ENCODE measurements around the gene FRMD4A. TPM values are rescaled to one million over a fixed set of nuclear protein-coding genes. Genes with fewer than 3 reads are reported as not detected.

Gene FRMD4A
- polyA plus RNA-seq, 1 of the 3 experiments (the other 2 are of a cell fraction), result 37.7 TPM

GRCh38 chr10:14173391-14173705, 157.4 kb downstream of the FRMD4A start (continued):
- TF ChIP-seq USF2 (IDR thresholded peaks at IDR 0.05; ENCODE audit: borderline replicate concordance, low read depth, low read length) (no peak), RFX5 (IDR thresholded peaks at IDR 0.05; ENCODE audit: low read length) (no peak), POLR2AphosphoS5 (IDR thresholded peaks at IDR 0.05; ENCODE audit: low read depth, low read length) (no peak), JUND (IDR thresholded peaks at IDR 0.05) (no peak), TCF12 (IDR thresholded peaks at IDR 0.05) (no peak), IRF3 (IDR thresholded peaks at IDR 0.05; ENCODE audit: low read depth, low read length) (no peak), MXI1 (IDR thresholded peaks at IDR 0.05; ENCODE audit: low read depth, low read length) (no peak), RXRA (IDR thresholded peaks at IDR 0.05; ENCODE audit: borderline replicate concordance, low read depth) (no peak)

- H2AFZ ChIP-seq (ENCODE audit: low read depth), result no peak overlapping the region
- no peak overlapping the region for H3K9ac ChIP-seq
- H3K36me3 ChIP-seq (replicated peaks in 1 of 2; ENCODE audit: control insufficient read depth in 1 of 2, insufficient read depth in 2 of 2, low read length in 1 of 2), result no peaks in the 10 kb centered on the region
- no peaks in the 10 kb centered on the region for H4K20me1 ChIP-seq (ENCODE audit: insufficient read depth)
- H3K9me2 ChIP-seq, result no peaks in the 10 kb centered on the region
- H3K4me3 ChIP-seq (ENCODE audit: low read depth in 2 of 2, low read length in 1 of 2), result no peak overlapping the region
- H3K27ac ChIP-seq (ENCODE audit: low read depth in 2 of 2, low read length in 1 of 2), result no peak overlapping the region
- H3K79me2 ChIP-seq (ENCODE audit: insufficient read depth), result no peaks in the 10 kb centered on the region
- H3K4me2 ChIP-seq, result no peak overlapping the region
- ChIA-PET CTCF (interaction anchor here (1.1 to 2.9 kb wide), 4 partner anchors 13 to 25 kb away, joined by 3 to 8 read pairs (median 4); no protein-coding TSS in a partner anchor), POLR2A (no interaction called here)
- peaks cover 8% of the 10 kb centered on the region; the same call in 1 of the 2 replicates for H3K27me3 ChIP-seq (ENCODE audit: insufficient read depth)
- 80% methylated on average over 13 of the region's 13 CpGs for WGBS (ENCODE audit: low lambda C conversion rate)
- no peak for DNase-seq
- TF ChIP-seq TEAD4 (IDR thresholded peaks at IDR 0.05; ENCODE audit: borderline replicate concordance, insufficient read depth) (no peak), NRF1 (IDR thresholded peaks at IDR 0.05; ENCODE audit: low read depth, low read length) (no peak), POLR2AphosphoS5 (IDR thresholded peaks at IDR 0.05; ENCODE audit: low read depth, low read length) (no peak)
- no peaks in the 10 kb centered on the region for H3K9me3 ChIP-seq
- no peaks in the 10 kb centered on the region for H3F3A ChIP-seq (replicated peaks; ENCODE audit: insufficient read depth)
- H3K4me1 ChIP-seq (ENCODE audit: control insufficient read depth in 1 of 2, insufficient read depth in 2 of 2, low read depth in 1 of 2, low read length in 1 of 2), result no peaks in the 10 kb centered on the region; a peak in 2 of 4 replicates
Measured at GRCh38 chr10:14172336-14172950, 158.3 kb downstream of the FRMD4A start.

- H3K27ac ChIP-seq (ENCODE audit: low read depth in 2 of 2, low read length in 1 of 2), result no peak overlapping the region
- H3K9me2 ChIP-seq, result no peaks in the 10 kb centered on the region
- H4K20me1 ChIP-seq (ENCODE audit: insufficient read depth), result no peaks in the 10 kb centered on the region
- no peak overlapping the region for H3K4me3 ChIP-seq (ENCODE audit: low read depth in 2 of 2, low read length in 1 of 2)
- WGBS (ENCODE audit: low lambda C conversion rate), result 75% methylated on average over 1 of the region's 1 CpG
- no peaks in the 10 kb centered on the region for H3K9me3 ChIP-seq
- TF ChIP-seq FOSL2 (IDR thresholded peaks at IDR 0.05; ENCODE audit: borderline replicate concordance, low read depth), result no peak
- no peak for TF ChIP-seq GABPA (IDR thresholded peaks at IDR 0.05; ENCODE audit: low read depth)
- no peak for TF ChIP-seq FOXJ3 (CRISPR knock-in tag; IDR thresholded peaks at IDR 0.05)
- TF ChIP-seq IRF3 (IDR thresholded peaks at IDR 0.05; ENCODE audit: low read depth, low read length), result no peak
- no peak for TF ChIP-seq MEF2A (IDR thresholded peaks at IDR 0.05; ENCODE audit: borderline replicate concordance, low read depth)
- TF ChIP-seq NRF1 (IDR thresholded peaks at IDR 0.05; ENCODE audit: low read depth, low read length), result no peak
- TF ChIP-seq ELF1 (IDR thresholded peaks at IDR 0.05), result no peak
- no peak overlapping the region for H3K4me2 ChIP-seq
- H3K9ac ChIP-seq, result no peak overlapping the region
- H3K4me1 ChIP-seq (ENCODE audit: control insufficient read depth in 1 of 2, insufficient read depth in 2 of 2, low read depth in 1 of 2, low read length in 1 of 2), result no peaks in the 10 kb centered on the region; a peak in 2 of 4 replicates
- ChIA-PET CTCF (interaction anchor here (1.3 to 2.9 kb wide), 2 partner anchors 14 to 26 kb away, joined by 4 to 8 read pairs; no protein-coding TSS in a partner anchor), POLR2A (no interaction called here)
- no peak for DNase-seq
- no peaks in the 10 kb centered on the region for H3K36me3 ChIP-seq (replicated peaks in 1 of 2; ENCODE audit: control insufficient read depth in 1 of 2, insufficient read depth in 2 of 2, low read length in 1 of 2)
- H3K79me2 ChIP-seq (ENCODE audit: insufficient read depth), result no peaks in the 10 kb centered on the region
- H2AFZ ChIP-seq (ENCODE audit: low read depth), result no peak overlapping the region
- peaks cover 8% of the 10 kb centered on the region; the same call in 1 of the 2 replicates for H3K27me3 ChIP-seq (ENCODE audit: insufficient read depth)
- H3F3A ChIP-seq (replicated peaks; ENCODE audit: insufficient read depth), result no peaks in the 10 kb centered on the region
Measured at GRCh38 chr10:14171336-14171735, 159.4 kb downstream of the FRMD4A start.
